K562 (cell line): ENCODE data around the gene PCNX3. TPM values are rescaled to one million over a fixed set of nuclear protein-coding genes. Genes with fewer than 3 reads are reported as not detected.

Experiments
- CBFA2T3 ChIP-seq: fragments of 450-650 bp; IDR thresholded peaks from 2 replicates; pipeline ENCODE4 v1.6.1; 2017
- CEBPB ChIP-seq: fragments of 450-650 bp; IDR thresholded peaks from 2 replicates; pipeline ENCODE4 v1.6.1; 2016; ENCODE audit warnings: missing genetic modification characterization, missing compliant biosample characterization
- KLF16 ChIP-seq: IDR thresholded peaks from 2 replicates; pipeline ENCODE4 v1.6.1; 2016; ENCODE audit warnings: antibody characterized with exemption
- LEF1 ChIP-seq: fragments of 450-650 bp; IDR thresholded peaks from 2 replicates; pipeline ENCODE4 v1.6.1; 2016; ENCODE audit warnings: mild to moderate bottlenecking
- MAFF ChIP-seq: IDR thresholded peaks from 2 replicates; pipeline ENCODE4 v1.6.1; 2012; ENCODE audit warnings: low read length, improper control_type of control experiment
- MAZ ChIP-seq, 2 experiments: fragments of 450-650 bp in 1 of 2; sonication (generic) in 1 of 2; formaldehyde crosslinking; IDR thresholded peaks in 1 of 2; conservative IDR thresholded peaks in 1 of 2; 2 replicates each; pipeline versions ENCODE4 v1.4.0 to v1.5.0; 2020; ENCODE audit warnings: mild to moderate bottlenecking in 1 of 2, missing genetic modification reagents in 1 of 2
- MEIS2 ChIP-seq: fragments of 450-650 bp; IDR thresholded peaks from 2 replicates; pipeline ENCODE4 v1.6.1; 2014; ENCODE audit warnings: mild to moderate bottlenecking; ENCODE audit not compliant: partially characterized antibody
- NCOA1 ChIP-seq: fragments of 450-650 bp; IDR thresholded peaks from 2 replicates; pipeline ENCODE4 v1.6.1; 2016; ENCODE audit warnings: low read depth
- NEUROD1 ChIP-seq: fragments of 150-350 bp; IDR thresholded peaks from 2 replicates; pipeline ENCODE4 v1.6.1; 2014; ENCODE audit warnings: borderline replicate concordance, low read length, low read depth; ENCODE audit not compliant: partially characterized antibody
- PTTG1 ChIP-seq: fragments of 450-650 bp; IDR thresholded peaks from 2 replicates; pipeline ENCODE4 v1.6.1; 2016; ENCODE audit warnings: low read depth, mild to moderate bottlenecking, missing genetic modification characterization, missing compliant biosample characterization
- RBM25 ChIP-seq: fragments of 200-400 bp; formaldehyde crosslinking; IDR thresholded peaks from 2 replicates; pipeline ENCODE4 v1.6.1; 2018; ENCODE audit warnings: low read length, low read depth, moderate library complexity; ENCODE audit not compliant: severe bottlenecking
- RBM34 ChIP-seq: fragments of 200-400 bp; formaldehyde crosslinking; IDR thresholded peaks from 2 replicates; pipeline ENCODE4 v1.6.1; 2018; ENCODE audit warnings: low read length, borderline replicate concordance; ENCODE audit not compliant: insufficient read depth
- RFX1 ChIP-seq: fragments of 450-650 bp; IDR thresholded peaks from 2 replicates; pipeline ENCODE4 v1.6.1; 2016; ENCODE audit warnings: mild to moderate bottlenecking, moderate library complexity
- RNF2 ChIP-seq: sonication (generic); IDR thresholded peaks from 2 replicates; pipeline ENCODE4 v1.6.1; 2016
- SIRT6 ChIP-seq: IDR thresholded peaks from one replicate; pipeline ENCODE4 v1.6.1; 2012; ENCODE audit warnings: low read depth, mild to moderate bottlenecking, control low read depth, inconsistent platforms, low read length, moderate library complexity
- SUPT5H ChIP-seq: fragments of 450-650 bp; IDR thresholded peaks from 2 replicates; pipeline ENCODE4 v1.6.1; 2016
- TAL1 ChIP-seq: fragments of 450-650 bp; IDR thresholded peaks from 2 replicates; pipeline ENCODE4 v1.6.1; 2016; ENCODE audit warnings: mild to moderate bottlenecking
- ZBTB1 ChIP-seq: sonication (generic); formaldehyde crosslinking; IDR thresholded peaks from 2 replicates; pipeline ENCODE4 v1.8.1; 2023; ENCODE audit warnings: missing genetic modification reagents, low read depth, mild to moderate bottlenecking, borderline replicate concordance
- ZKSCAN8 ChIP-seq: fragments of 200-800 bp; sonication (Bioruptor generic); IDR thresholded peaks from 2 replicates; pipeline ENCODE4 v1.6.1; 2016; ENCODE audit warnings: missing genetic modification characterization, missing compliant biosample characterization
- ZNF444 ChIP-seq: fragments of 250-450 bp; sonication (Bioruptor Pico); IDR thresholded peaks from 2 replicates; pipeline ENCODE4 v1.4.0; 2020; ENCODE audit warnings: mild to moderate bottlenecking, moderate library complexity
- ZNF696 ChIP-seq: fragments of 250-450 bp; sonication (Bioruptor Pico); conservative IDR thresholded peaks from 2 replicates; pipeline ENCODE4 v1.4.0; 2020; ENCODE audit warnings: mild to moderate bottlenecking, moderate library complexity
- ZZZ3 ChIP-seq: fragments of 450-650 bp; IDR thresholded peaks from 2 replicates; pipeline ENCODE4 v1.6.1; 2016; ENCODE audit warnings: antibody characterized with exemption, mild to moderate bottlenecking, moderate library complexity
- polyA plus RNA-seq, 8 experiments: library from polyadenylated mRNA; depleted of rRNA in 4 of 8; stranded (reverse) in 5 of 8; unstranded in 3 of 8; fragments of >200 nt; fragmentation: Nextera tagmentation in 2 of 8; fragmentation: Illumina TruSeq in 1 of 8; extraction: Ambion mirVana in 2 of 8; extraction: Trizol in 1 of 8; gene quantifications; 2 replicates each; pipeline versions ENCODE4 v1.2.1 to v1.2.3, GENCODE V29; 2011 to 2014; ENCODE audit warnings: inconsistent platforms in 1 of 8, missing spikeins in 1 of 8
- total RNA-seq, 7 experiments: library from RNA; depleted of rRNA in 6 of 7; stranded (reverse); fragments of >200 nt in 6 of 7; fragmentation: Illumina TruSeq in 2 of 7; extraction: Trizol in 2 of 7; gene quantifications; 2 replicates each; pipeline versions ENCODE4 v1.2.1 to v1.2.3, GENCODE V29; 2011 to 2021; ENCODE audit warnings: low replicate concordance in 1 of 7
- TF ChIP-seq, protein P1 (sequence below): fragments of 450-650 bp; IDR thresholded peaks from 2 replicates; pipeline ENCODE4 v1.7.1; 2018; ENCODE audit warnings: mild to moderate bottlenecking, low read depth; ENCODE audit not compliant: partially characterized antibody
- TF ChIP-seq, protein P2 (sequence below): sonication (generic); formaldehyde crosslinking; IDR thresholded peaks from 2 replicates; pipeline ENCODE4 v1.8.0; 2023; ENCODE audit warnings: mild to moderate bottlenecking, missing genetic modification reagents

Gene PCNX3
- total and polyA plus RNA-seq, 9 of the 15 experiments (the other 6 are each of a cell fraction or from before 2014, with no cell fraction given) = 0.11 to 47.8 (median 12.8) TPM

DNA sequence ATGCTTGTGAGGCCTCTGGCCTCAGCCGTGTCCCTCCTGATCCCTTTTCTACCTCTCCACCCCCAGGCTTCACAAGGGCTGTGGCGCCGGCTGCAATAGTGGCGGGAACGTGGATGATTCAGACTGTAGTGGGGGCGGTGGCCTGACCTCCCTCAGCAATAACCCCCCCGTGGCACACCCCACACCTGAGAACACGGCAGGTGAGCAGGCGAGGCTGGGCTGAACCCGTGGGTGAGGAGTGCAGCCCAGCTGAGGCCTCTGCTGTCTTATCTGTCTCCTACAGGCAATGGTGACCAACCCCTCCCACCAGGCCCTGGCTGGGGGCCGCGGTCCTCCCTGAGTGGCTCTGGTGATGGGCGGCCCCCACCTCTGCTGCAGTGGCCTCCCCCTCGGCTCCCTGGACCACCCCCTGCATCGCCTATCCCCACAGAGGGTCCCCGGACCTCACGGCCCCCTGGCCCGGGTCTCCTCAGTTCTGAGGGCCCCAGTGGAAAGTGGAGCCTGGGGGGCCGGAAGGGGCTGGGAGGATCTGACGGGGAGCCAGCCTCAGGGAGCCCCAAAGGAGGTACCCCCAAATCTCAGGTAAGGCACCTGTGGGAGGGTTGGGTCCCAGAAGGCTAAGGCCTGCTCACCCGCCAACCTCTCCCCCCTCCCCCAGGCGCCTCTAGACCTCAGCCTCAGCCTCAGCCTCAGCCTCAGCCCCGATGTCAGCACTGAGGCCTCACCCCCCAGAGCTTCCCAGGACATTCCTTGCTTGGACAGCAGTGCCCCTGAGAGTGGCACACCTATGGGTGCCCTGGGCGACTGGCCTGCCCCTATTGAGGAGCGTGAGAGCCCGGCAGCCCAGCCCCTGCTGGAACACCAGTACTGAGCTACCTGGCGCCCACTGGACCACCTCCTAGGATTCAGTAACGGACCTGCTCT is 20.8 kb downstream of the PCNX3 start (continued):
- TF ChIP-seq KLF16 = peak; percentile 88; the same call in 1 of the 2 replicates
- TF ChIP-seq ZZZ3 = no peak
- no peak for TF ChIP-seq ZNF696
- TF ChIP-seq PTTG1 (tag) = no peak
- peak; percentile 73 to 89 for TF ChIP-seq MAZ (CRISPR knock-in tag; conservative IDR thresholded peaks at IDR 0.05 in 1 of 2, IDR thresholded peaks at IDR 0.05 in 1 of 2)
- no peak for TF ChIP-seq RBM25
- TF ChIP-seq MEIS2 = no peak
- peak; percentile 95 for TF ChIP-seq CBFA2T3
- TF ChIP-seq CEBPB (tag) = no peak
- peak; percentile 83 for TF ChIP-seq TAL1
- no peak for TF ChIP-seq ZNF444 (CRISPR knock-in tag)
- TF ChIP-seq RNF2 = peak; percentile 44; the same call in 1 of the 2 replicates
- peak; percentile 31; the same call in 1 of the 2 replicates for TF ChIP-seq LEF1
- TF ChIP-seq SUPT5H = no peak
- no peak for TF ChIP-seq RBM34
- TF ChIP-seq RFX1 = no peak
- TF ChIP-seq ZBTB1 (CRISPR knock-in tag) = no peak
- TF ChIP-seq NCOA1 = 0 out of 2 replicates have a peak, but pooled peaks have one; percentile 20
- TF ChIP-seq, protein P1, sequence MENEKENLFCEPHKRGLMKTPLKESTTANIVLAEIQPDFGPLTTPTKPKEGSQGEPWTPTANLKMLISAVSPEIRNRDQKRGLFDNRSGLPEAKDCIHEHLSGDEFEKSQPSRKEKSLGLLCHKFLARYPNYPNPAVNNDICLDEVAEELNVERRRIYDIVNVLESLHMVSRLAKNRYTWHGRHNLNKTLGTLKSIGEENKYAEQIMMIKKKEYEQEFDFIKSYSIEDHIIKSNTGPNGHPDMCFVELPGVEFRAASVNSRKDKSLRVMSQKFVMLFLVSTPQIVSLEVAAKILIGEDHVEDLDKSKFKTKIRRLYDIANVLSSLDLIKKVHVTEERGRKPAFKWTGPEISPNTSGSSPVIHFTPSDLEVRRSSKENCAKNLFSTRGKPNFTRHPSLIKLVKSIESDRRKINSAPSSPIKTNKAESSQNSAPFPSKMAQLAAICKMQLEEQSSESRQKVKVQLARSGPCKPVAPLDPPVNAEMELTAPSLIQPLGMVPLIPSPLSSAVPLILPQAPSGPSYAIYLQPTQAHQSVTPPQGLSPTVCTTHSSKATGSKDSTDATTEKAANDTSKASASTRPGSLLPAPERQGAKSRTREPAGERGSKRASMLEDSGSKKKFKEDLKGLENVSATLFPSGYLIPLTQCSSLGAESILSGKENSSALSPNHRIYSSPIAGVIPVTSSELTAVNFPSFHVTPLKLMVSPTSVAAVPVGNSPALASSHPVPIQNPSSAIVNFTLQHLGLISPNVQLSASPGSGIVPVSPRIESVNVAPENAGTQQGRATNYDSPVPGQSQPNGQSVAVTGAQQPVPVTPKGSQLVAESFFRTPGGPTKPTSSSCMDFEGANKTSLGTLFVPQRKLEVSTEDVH = no peak
- TF ChIP-seq SIRT6 = no peak
- TF ChIP-seq, protein P2, sequence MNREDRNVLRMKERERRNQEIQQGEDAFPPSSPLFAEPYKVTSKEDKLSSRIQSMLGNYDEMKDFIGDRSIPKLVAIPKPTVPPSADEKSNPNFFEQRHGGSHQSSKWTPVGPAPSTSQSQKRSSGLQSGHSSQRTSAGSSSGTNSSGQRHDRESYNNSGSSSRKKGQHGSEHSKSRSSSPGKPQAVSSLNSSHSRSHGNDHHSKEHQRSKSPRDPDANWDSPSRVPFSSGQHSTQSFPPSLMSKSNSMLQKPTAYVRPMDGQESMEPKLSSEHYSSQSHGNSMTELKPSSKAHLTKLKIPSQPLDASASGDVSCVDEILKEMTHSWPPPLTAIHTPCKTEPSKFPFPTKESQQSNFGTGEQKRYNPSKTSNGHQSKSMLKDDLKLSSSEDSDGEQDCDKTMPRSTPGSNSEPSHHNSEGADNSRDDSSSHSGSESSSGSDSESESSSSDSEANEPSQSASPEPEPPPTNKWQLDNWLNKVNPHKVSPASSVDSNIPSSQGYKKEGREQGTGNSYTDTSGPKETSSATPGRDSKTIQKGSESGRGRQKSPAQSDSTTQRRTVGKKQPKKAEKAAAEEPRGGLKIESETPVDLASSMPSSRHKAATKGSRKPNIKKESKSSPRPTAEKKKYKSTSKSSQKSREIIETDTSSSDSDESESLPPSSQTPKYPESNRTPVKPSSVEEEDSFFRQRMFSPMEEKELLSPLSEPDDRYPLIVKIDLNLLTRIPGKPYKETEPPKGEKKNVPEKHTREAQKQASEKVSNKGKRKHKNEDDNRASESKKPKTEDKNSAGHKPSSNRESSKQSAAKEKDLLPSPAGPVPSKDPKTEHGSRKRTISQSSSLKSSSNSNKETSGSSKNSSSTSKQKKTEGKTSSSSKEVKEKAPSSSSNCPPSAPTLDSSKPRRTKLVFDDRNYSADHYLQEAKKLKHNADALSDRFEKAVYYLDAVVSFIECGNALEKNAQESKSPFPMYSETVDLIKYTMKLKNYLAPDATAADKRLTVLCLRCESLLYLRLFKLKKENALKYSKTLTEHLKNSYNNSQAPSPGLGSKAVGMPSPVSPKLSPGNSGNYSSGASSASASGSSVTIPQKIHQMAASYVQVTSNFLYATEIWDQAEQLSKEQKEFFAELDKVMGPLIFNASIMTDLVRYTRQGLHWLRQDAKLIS = no peak
- TF ChIP-seq MAFF = no peak
- TF ChIP-seq ZKSCAN8 (CRISPR knock-in tag) = no peak
- TF ChIP-seq NEUROD1 = no peak
